ENCODE measurements around the gene SLC38A3.
"Not testable (repeated sequence)": the region's sequence is repeated elsewhere in the genome, so short reads cannot be mapped to it uniquely, and the experiment has no call there.

The SLC38A3 gene

GRCh38 chr3:50256978-50257890 is 52.2 kb downstream of the SLC38A3 start:
- peak; percentile 50 for DNase-seq

GRCh38 chr3:50258029-50258680 is 53.1 kb downstream of the SLC38A3 start:
- no peak for DNase-seq

GRCh38 chr3:50258979-50259378 is 53.9 kb downstream of the SLC38A3 start:
- DNase-seq = no peak

GRCh38 chr3:50259432-50260026 is 54.5 kb downstream of the SLC38A3 start:
- DNase-seq = no peak

- DNase-seq = peak; percentile 88
These were observed 55.2 kb downstream of the SLC38A3 start for GRCh38 chr3:50260027-50260941.

- DNase-seq = no peak
These were observed 55.9 kb downstream of the SLC38A3 start for GRCh38 chr3:50260942-50261441.

- no peak for DNase-seq
These were observed 56.4 kb downstream of the SLC38A3 start for GRCh38 chr3:50261505-50261904.

- not testable (repeated sequence) for DNase-seq
These were observed 57.1 kb downstream of the SLC38A3 start for GRCh38 chr3:50262200-50262599.

- no peak for DNase-seq
These were observed 57.7 kb downstream of the SLC38A3 start for GRCh38 chr3:50262778-50263177.

- DNase-seq = no peak
These were observed 58.7 kb downstream of the SLC38A3 start for GRCh38 chr3:50263478-50264382.

- no peak for DNase-seq
These were observed 59.4 kb downstream of the SLC38A3 start for GRCh38 chr3:50264383-50264963.

- no peak for DNase-seq
These were observed 60.0 kb downstream of the SLC38A3 start for GRCh38 chr3:50264964-50265485.

GRCh38 chr3:50265571-50265970 is 60.5 kb downstream of the SLC38A3 start:
- DNase-seq = no peak

- DNase-seq = no peak
These were observed 60.9 kb downstream of the SLC38A3 start for GRCh38 chr3:50266017-50266416.

- DNase-seq = no peak
These were observed 61.8 kb downstream of the SLC38A3 start for GRCh38 chr3:50266836-50267235.

GRCh38 chr3:50267280-50267913 is 62.3 kb downstream of the SLC38A3 start:
- DNase-seq = no peak

GRCh38 chr3:50268276-50268675 is 63.2 kb downstream of the SLC38A3 start:
- DNase-seq = no peak

- no peak for DNase-seq
These were observed 63.8 kb downstream of the SLC38A3 start, which contains the start of gene SEMA3B for GRCh38 chr3:50268703-50269451. Gene SEMA3B (plus strand): TSS chr3:50269147. CDS start chr3:50269241, 94 bp downstream.

GRCh38 chr3:50269460-50269859 is 64.4 kb downstream of the SLC38A3 start:
- no peak for DNase-seq
